Sigmoid colon (tissue), 7 donors: ENCODE data around the gene SLC11A1. TPM values are rescaled to one million over a fixed set of nuclear protein-coding genes. Genes with fewer than 3 reads are reported as not detected.

Source experiments
- DNase-seq: peaks from one replicate; pipeline ENCODE4 v3.0.0-alpha.2; 2019
- H3K27ac ChIP-seq, 4 donors: fragments of 200-600 bp; sonication (generic); one replicate each; pipeline ENCODE4 v1.5.1; 2016 to 2019; ENCODE audit warnings: mild to moderate bottlenecking in 1 of 4
- H3K27me3 ChIP-seq, 3 donors: fragments of 200-600 bp; sonication (generic); one replicate each; pipeline ENCODE4 v1.5.1; 2019; ENCODE audit warnings: mild to moderate bottlenecking in 1 of 3
- H3K36me3 ChIP-seq, 4 donors: fragments of 200-600 bp; sonication (generic); one replicate each; pipeline ENCODE4 v1.5.1; 2016 to 2019
- H3K4me1 ChIP-seq, 4 donors: fragments of 200-600 bp; sonication (generic); one replicate each; pipeline ENCODE4 v1.5.1; 2017 to 2019
- H3K4me3 ChIP-seq, 4 donors: fragments of 200-600 bp; sonication (generic); one replicate each; pipeline ENCODE4 v1.5.1; 2017 to 2019; ENCODE audit warnings: mild to moderate bottlenecking in 2 of 4, moderate library complexity in 1 of 4
- H3K9me3 ChIP-seq, 4 donors: fragments of 200-600 bp in 3 of 4; sonication (generic) in 3 of 4; one replicate each; pipeline versions ENCODE4 v1.5.1 to v1.6.1; 2013 to 2019
- EP300 ChIP-seq, 4 donors: sonication (generic); formaldehyde crosslinking; IDR thresholded peaks; one replicate each; pipeline ENCODE4 v1.6.1; 2017; ENCODE audit warnings: antibody characterized with exemption in 4 of 4
- POLR2A ChIP-seq, 2 donors: fragments of 450-650 bp; IDR thresholded peaks; one replicate each; pipeline ENCODE4 v1.6.1; 2016; ENCODE audit warnings: antibody characterized with exemption in 2 of 2, mild to moderate bottlenecking in 2 of 2, moderate library complexity in 2 of 2
- POLR2AphosphoS5 ChIP-seq, 4 donors: sonication (generic); formaldehyde crosslinking; IDR thresholded peaks; one replicate each; pipeline ENCODE4 v1.6.1; 2017; ENCODE audit warnings: antibody characterized with exemption in 4 of 4
- WGBS, 2 donors: extraction: QIAGEN DNeasy Blood & Tissue Kit; methylation state at CpG; one replicate each; pipeline ENCODE4 v1.1.7; 2013; 5-methylcytosine and 5-hydroxymethylcytosine counted together
- intact Hi-C: fragments of 100-400 bp; cut with DNase I; formaldehyde crosslinking; loops from one replicate; pipeline ENCODE4 v1.15.1; 2023
- polyA plus RNA-seq, 3 donors: library from polyadenylated mRNA; stranded (reverse); fragments of 200-250 nt; gene quantifications; one replicate each; pipeline ENCODE4 v1.2.3, GENCODE V29; 2013
- total RNA-seq, 4 donors: library from RNA; depleted of rRNA; stranded (reverse); fragments of >200 nt; gene quantifications; one replicate each; pipeline ENCODE4 v1.1.0, GENCODE V29; 2016
- TF ChIP-seq, protein P1 (sequence below), 4 experiments: fragments of 450-650 bp in 3 of 4; fragments of 200-600 bp in 1 of 4; IDR thresholded peaks; one replicate each; pipeline ENCODE4 v1.5.1; 2016 to 2019; ENCODE audit warnings: antibody characterized with exemption in 4 of 4, mild to moderate bottlenecking in 3 of 4, moderate library complexity in 2 of 4
- donor health status: healthy with polysubstance abuse.
- donor health status: Bipolar disorder and iron deficiency.
- donor health status: healthy.

Gene SLC11A1
- total and polyA plus RNA-seq, 7 donors: 1.2 to 19.0 (median 13.8) TPM

DNA sequence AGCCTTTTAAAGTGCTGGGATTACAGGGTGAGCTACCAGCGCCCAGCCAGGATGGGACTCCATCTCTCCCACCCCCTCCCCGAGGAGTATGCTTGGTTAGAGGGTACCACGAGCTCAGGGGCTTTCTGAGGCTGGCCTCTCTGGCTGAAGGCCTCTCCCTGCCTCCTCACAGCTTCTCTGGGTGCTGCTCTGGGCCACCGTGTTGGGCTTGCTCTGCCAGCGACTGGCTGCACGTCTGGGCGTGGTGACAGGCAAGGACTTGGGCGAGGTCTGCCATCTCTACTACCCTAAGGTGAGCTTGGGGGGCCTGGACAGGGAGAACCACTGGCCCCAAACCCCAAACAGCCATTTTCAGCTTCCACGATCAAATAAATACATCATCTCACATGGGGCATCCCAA lies 2.9 kb downstream of the SLC11A1 start:
- H3K9me3 ChIP-seq: no peaks in the 10 kb centered on the region
- TF ChIP-seq POLR2A (IDR thresholded peaks at IDR 0.05) (no peak), POLR2AphosphoS5 (IDR thresholded peaks at IDR 0.05) (no peak), EP300 (IDR thresholded peaks at IDR 0.05) (no peak)
- TF ChIP-seq, protein P1, sequence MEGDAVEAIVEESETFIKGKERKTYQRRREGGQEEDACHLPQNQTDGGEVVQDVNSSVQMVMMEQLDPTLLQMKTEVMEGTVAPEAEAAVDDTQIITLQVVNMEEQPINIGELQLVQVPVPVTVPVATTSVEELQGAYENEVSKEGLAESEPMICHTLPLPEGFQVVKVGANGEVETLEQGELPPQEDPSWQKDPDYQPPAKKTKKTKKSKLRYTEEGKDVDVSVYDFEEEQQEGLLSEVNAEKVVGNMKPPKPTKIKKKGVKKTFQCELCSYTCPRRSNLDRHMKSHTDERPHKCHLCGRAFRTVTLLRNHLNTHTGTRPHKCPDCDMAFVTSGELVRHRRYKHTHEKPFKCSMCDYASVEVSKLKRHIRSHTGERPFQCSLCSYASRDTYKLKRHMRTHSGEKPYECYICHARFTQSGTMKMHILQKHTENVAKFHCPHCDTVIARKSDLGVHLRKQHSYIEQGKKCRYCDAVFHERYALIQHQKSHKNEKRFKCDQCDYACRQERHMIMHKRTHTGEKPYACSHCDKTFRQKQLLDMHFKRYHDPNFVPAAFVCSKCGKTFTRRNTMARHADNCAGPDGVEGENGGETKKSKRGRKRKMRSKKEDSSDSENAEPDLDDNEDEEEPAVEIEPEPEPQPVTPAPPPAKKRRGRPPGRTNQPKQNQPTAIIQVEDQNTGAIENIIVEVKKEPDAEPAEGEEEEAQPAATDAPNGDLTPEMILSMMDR (IDR thresholded peaks at IDR 0.05): no peak
- H3K27me3 ChIP-seq: no peaks in the 10 kb centered on the region
- H3K36me3 ChIP-seq: no peaks in the 10 kb centered on the region
- intact Hi-C loops: no loop called here
- DNase-seq: no peak
- H3K4me3 ChIP-seq: no peak overlapping the region
- H3K4me1 ChIP-seq: peaks cover 0 to 15% (median 9%) of the 10 kb centered on the region in 4 donors
- no peak overlapping the region for H3K27ac ChIP-seq
- 54 to 83% methylated on average over 9 of the region's 9 CpGs for WGBS, 2 donors

DNA sequence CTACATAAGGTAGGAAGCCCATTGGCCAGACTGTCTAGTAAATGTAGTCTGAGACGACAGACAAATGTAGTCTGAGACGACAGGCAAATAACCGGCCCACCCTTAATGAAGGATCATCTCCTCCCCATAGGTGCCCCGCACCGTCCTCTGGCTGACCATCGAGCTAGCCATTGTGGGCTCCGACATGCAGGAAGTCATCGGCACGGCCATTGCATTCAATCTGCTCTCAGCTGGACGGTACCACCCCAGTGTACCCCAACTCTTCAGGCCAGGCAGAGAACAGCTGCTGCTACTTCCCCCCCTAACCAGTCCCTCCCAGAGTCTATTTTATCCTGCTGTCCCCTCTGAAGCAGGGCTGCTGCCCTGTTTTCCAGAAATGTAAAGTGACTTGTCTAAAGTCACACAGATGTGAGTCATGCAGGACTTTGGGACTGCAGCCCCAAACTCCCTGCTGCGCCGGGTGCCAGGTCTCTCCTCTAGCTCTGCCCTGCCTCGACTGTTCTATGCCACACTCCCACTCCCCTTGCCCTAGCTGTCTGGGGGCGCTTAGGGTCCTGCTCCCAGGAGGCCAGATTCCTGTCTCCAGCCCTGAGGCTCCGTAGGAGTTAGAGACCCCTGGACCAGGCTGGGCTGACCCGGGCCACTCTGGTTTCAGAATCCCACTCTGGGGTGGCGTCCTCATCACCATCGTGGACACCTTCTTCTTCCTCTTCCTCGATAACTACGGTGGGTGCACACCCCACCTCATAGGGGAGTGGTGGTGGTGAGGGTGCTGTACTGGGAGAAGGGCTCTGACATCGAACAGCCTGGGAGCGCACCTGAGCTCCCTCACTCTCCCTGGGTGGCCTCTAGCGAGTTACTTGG lies 4.7 kb downstream of the SLC11A1 start:
- H3K4me3 ChIP-seq: no peak overlapping the region
- no peaks in the 10 kb centered on the region for H3K36me3 ChIP-seq
- peaks cover 0 to 15% (median 9%) of the 10 kb centered on the region in 4 donors for H3K4me1 ChIP-seq
- TF ChIP-seq POLR2A (IDR thresholded peaks at IDR 0.05): no peak
- TF ChIP-seq EP300 (IDR thresholded peaks at IDR 0.05): no peak
- TF ChIP-seq, protein P1 (IDR thresholded peaks at IDR 0.05): no peak
- no peak for TF ChIP-seq POLR2AphosphoS5 (IDR thresholded peaks at IDR 0.05)
- no peaks in the 10 kb centered on the region for H3K27me3 ChIP-seq
- no peaks in the 10 kb centered on the region for H3K9me3 ChIP-seq
- intact Hi-C loops: no loop called here
- 59 to 78% methylated on average over 23 of the region's 23 CpGs for WGBS, 2 donors
- H3K27ac ChIP-seq: peak overlapping the region in 2 of 4 donors; percentile 28 to 39
- DNase-seq: no peak

DNA sequence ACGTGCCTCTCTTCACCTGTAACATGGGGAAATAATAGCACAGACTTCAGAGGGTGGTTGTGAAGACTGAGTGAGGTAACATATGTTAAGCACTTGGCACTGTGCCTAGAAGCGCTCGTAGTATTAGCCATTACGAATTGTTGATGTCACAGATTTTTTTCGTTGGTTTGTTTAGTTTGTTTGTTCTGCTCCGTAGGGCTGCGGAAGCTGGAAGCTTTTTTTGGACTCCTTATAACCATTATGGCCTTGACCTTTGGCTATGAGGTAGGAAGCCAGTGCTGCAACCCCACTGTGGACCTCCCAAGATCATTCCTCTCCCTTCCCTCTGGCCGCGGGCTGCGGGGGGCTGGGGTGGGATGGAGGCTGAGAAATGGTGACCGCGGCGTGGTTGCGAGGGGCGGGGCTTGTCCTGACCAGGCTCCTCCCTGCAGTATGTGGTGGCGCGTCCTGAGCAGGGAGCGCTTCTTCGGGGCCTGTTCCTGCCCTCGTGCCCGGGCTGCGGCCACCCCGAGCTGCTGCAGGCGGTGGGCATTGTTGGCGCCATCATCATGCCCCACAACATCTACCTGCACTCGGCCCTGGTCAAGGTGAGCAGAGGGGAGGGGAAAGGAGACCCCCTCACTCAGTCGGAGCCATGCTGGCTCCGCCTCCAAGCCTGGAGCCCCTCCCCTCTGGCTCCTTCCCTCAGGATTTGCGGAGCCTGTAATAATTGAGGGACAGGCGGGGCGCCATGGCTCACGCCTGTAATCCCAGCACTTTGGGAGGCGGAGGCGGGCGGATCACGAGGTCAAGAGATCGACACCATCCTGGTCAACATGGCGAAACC lies 5.5 kb downstream of the SLC11A1 start:
- WGBS, 2 donors: 5 to 14% methylated on average over 38 of the region's 38 CpGs
- DNase-seq: peak; percentile 75
- Histone ChIP-seq H3K4me3 (peak overlapping the region in 3 of 4 donors; percentile 33 to 41 (median 35)), H3K27me3 (no peaks in the 10 kb centered on the region), H3K36me3 (no peaks in the 10 kb centered on the region), H3K27ac (peak overlapping the region in 2 of 4 donors; percentile 28 to 39), H3K4me1 (peaks cover 0 to 15% (median 9%) of the 10 kb centered on the region in 4 donors), H3K9me3 (no peaks in the 10 kb centered on the region)
- TF ChIP-seq POLR2AphosphoS5 (IDR thresholded peaks at IDR 0.05) (peak in 2 of 4 donors; percentile 6 to 24), POLR2A (IDR thresholded peaks at IDR 0.05) (no peak)
- TF ChIP-seq, protein P1 (IDR thresholded peaks at IDR 0.05): no peak
- intact Hi-C loops: no loop called here

- H3K27ac ChIP-seq: no peak overlapping the region
These were observed 7.5 kb downstream of the SLC11A1 start for GRCh38 chr2:218389333-218390150.

More at GRCh38 chr2:218389333-218390150, 7.5 kb downstream of the SLC11A1 start:
- H3K4me1 ChIP-seq: peaks cover 0 to 15% (median 9%) of the 10 kb centered on the region in 4 donors
- no peaks in the 10 kb centered on the region for H3K9me3 ChIP-seq
- H3K4me3 ChIP-seq: no peak overlapping the region
- DNase-seq: no peak
- H3K27me3 ChIP-seq: no peaks in the 10 kb centered on the region
- 88 to 89% methylated on average over 17 of the region's 17 CpGs for WGBS, 2 donors
- no peaks in the 10 kb centered on the region for H3K36me3 ChIP-seq
- TF ChIP-seq, protein P1 (IDR thresholded peaks at IDR 0.05): no peak
- TF ChIP-seq POLR2A (IDR thresholded peaks at IDR 0.05) (no peak), POLR2AphosphoS5 (IDR thresholded peaks at IDR 0.05) (no peak), EP300 (IDR thresholded peaks at IDR 0.05) (no peak)
- intact Hi-C loops: no loop called here
